Left kidney (tissue), 2 donors: ENCODE data around the gene GSTA4. TPM values are rescaled to one million over a fixed set of nuclear protein-coding genes. Genes with fewer than 3 reads are reported as not detected.
"Not testable (repeated sequence)": the region's sequence is repeated elsewhere in the genome, so short reads cannot be mapped to it uniquely, and the experiment has no call there.

Experiments
- DNase-seq: peaks from one replicate; pipeline ENCODE4 v3.0.0-alpha.2; 2013
- polyA plus RNA-seq: library from polyadenylated mRNA; unstranded; fragments of 120-200 nt; gene quantifications from one replicate; pipeline ENCODE4 v1.2.1, GENCODE V29; 2013; ENCODE audit not compliant: insufficient read length

Gene GSTA4
- polyA plus RNA-seq, 1 donor, result 116 TPM

DNA sequence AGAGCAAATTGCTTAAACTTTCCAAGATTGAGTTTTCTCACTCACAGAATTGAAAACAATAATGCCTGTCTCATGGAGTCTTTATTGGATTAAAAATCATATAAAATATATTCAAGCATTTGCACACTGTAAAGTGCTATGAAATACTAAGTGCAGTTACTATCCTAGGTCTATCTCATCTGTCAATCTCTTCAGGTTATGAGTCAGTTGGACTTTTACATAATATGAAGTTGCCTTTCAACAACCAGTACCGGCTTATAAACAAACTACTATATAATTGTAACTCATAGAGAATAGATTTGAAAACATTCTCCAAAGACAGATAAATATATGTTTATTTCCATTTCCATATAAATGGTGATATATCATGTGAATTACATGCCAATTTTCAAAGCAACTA, 20.4 kb upstream of the GSTA4 start:
- no peak for DNase-seq

DNA sequence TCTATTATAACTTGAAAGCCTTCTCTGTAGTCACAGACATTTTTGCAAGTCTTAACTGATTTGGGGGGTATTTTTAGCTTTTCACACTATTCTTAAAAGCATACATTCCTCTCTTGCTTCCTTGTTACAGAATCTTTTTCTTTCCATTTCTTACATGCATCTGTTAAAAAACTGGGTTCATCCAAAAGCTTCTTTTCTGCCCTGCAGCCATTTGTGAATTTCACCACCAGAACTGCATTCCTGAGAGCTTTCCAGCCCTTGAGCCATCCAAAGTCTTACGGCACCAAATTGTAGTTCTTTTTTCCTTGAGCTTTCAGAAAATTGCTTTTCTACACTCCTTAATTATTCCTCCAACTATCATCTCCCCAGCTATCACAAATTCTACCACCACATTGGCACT, 19.7 kb upstream of the GSTA4 start:
- no peak for DNase-seq

DNA sequence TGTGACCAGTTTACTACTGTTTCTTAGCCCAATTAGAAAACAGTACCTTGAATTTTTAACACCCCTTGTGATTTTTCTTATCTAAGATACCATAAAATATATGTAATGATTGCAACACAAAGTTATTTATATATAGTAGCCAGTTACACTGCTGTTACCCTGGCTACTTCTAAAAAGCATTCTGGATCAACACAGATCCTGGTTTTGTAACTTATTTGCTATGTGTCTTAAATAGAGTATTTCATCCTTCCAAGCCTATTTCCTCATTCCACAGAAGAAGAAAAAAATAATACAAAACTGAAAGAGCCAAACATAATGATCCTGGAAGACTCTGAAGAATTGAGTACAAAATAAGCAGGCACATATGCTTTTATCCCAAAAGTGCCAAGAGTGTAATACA, 19.0 kb upstream of the GSTA4 start:
- DNase-seq, result no peak

DNA sequence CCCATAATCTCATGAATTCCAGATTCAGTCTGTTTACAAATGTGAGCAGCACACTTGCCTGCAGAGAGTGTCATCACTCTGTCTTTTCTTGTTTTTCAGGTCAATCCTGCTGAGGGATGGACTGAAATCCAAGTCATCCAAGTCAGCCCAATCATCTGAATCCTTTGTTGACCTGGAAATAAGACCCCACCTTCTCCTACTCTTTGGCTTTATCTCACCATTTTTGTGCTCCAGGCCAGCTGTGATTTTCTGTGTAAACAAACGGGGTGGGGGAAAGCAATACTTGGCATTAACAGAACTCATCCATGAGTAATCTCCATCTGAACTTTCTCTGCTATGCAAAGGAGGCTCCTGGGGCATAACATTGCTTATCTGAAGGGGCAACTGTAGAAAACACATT, 16.9 kb upstream of the GSTA4 start:
- no peak for DNase-seq

DNA sequence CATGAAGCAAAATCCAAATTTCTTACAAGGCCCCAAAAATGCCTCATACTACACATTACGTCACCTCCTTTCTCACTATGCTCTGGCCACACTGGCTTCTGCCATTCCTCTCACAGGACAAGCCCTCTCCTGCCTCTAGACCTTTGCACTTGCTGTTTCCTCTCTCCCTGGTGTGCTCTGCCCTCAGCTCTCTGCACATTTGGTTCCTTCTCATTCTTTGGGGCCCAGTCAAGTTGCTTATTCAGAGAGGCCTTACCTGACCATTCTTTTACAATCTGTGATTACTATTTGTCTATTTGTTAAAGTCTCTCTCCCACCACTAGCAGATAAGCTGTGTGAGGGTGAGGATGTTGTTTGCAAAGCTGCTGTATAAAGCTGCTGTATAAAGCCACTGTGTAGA, 15.4 kb upstream of the GSTA4 start:
- DNase-seq, result no peak

DNA sequence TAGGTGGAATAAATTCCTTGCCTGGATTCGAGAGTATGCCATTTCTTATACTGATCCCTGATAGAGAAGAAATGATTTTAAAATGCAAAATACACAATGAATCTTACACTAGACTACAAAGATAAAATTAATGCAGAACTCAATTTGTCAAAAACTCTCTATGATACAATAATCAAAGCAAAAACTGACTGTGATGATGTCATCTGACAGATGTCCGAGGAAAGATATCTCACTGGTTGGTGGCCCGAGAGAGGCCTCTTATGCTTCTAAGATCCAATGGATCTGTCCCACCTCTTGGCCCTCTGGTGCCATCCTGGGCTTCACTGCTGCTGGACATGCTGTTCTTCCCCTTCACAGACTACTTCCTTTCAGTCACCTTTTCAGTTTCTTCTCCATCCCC, 14.4 kb upstream of the GSTA4 start:
- no peak for DNase-seq

DNA sequence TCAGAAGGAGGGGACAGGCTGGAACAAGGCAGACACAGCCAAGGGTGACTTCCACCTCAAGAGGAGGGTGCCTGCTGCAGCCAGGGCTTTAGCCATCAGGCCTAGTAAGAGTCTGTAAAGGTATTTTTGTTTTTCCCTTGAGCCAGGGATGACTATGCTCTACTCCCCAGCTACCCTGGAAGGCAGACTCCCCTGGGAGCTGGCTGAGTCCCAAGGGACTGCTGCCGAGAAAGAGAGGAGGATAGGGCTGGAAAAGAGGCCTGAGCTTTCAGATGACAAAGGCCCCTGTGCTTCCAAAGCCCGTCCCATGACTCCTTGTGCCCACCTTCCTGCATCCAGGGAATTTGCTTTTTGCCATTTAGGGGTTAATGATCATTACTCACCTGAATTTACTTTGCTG, 14.0 kb upstream of the GSTA4 start:
- no peak for DNase-seq

DNA sequence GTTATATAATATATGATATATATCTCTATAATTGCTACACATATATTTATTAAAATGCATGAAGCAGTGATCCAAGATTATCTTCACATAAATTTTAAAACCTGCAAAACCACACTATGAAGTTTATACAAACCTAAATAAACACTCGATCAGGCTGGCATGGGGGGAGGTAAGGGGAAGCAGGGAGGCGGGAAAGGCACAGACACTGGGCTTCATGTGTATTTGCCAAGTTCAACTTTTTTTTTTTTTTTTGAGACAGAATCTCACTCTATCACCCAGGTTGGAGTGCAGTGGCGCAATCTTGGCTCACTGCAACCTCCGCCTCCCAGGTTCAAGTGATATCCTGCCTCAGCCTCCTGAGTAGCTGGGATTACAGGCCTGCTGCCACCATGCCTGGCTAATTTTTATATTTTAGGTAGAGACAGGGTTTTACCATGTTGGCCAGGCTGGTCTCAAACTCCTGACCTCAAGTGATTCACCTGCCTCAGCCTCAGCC, 13.2 kb upstream of the GSTA4 start:
- DNase-seq, result not testable (repeated sequence)

DNA sequence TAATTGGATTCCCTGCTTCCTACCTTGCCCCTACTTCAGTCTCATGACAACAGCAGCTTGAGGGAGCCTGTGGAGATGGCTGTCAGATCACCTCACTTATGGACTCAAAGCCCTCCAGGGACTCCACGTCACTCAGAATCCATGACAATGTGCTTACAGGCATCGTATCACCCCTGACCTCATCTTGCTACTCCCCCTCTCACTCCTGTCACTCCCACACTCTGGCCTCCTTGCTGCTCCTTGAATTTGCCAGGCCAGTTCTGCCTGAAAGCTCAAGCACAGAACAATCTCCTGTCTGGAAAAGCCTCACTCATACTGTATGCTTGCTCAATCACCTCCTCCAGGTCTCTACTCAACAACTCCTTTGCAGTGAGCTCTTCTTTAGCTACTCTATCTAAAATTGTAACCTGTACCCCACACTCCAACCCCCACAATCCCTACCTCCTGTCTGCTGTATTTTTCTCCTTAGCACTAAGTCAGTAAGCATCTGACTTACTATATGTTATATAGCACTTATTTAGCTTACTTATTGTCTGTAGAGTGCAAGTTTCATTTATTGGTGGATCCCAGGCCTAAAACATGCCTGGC, 10.7 kb upstream of the GSTA4 start:
- peak; percentile 18 for DNase-seq

DNA sequence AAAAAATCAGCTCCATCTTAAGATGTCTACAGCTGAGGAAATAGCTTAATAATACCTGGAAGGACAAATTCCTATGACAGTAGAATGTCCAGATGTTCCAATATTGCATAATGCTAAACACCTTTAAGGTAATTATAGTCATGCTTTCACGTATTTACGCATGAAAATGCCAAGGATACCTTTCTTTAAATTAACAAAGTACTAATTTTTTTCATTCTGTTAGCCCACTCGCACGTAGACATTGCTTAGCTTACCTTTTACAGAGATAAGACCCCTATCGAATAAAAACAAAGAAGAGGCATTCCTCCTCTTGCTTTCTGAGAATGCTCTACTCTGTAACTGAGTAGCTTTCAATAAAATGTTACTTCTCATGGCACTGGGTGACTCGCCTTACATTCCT, 4.4 kb upstream of the GSTA4 start:
- DNase-seq, result no peak

DNA sequence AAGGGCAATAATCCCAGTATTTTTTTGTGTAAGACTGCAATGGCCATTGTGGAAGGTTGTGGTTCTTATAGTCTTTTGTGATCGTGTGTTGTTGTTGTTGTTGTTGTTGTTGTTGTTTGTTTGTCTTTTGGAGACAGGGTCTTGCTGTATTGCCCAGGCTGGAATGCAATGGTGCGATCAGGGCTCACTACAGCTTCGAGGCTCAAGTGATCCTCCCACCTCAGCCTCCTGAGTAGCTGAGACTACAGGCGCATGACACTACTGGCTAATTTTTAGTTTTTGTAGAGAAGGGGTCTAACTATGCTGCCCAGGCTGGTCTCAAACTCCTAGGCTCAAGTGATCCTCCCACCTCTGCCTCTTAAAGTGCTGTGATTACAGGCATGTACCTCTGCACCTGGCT, 3.5 kb upstream of the GSTA4 start:
- DNase-seq, result no peak

DNA sequence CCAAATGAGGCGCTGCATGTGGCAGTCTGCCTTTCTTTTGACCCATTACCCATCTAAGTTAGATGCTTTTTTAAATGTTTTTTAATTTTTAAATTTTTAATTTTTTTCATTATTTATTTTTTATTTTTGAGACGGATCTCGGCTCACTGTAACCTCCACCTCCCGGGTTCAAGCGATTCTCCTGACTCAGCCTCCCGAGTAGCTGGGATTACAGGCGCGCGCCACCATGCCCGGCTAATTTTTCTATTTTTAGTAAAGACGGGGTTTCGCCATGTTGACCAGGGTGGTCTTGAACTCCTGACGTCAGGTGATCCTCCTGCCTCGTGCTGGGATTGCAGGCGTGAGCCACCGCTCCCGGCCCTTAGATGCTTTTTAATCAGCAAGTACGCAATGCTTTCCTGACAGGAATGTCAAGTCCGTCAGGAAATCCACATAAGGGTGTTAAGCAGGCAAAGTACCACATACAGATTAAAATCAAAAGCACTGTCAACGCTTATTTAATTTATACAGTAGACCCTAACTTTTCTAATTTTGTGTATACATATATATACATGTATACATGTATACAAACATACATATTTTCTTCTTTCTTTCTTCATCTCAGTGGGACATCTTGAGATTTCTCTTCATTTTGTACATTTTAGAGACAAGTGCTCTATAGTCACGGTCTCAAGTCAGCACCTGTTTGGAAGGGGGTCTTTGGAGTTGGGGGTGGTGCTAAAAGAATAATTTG, 995 bp upstream of the GSTA4 start:
- DNase-seq, result peak; percentile 46

DNA sequence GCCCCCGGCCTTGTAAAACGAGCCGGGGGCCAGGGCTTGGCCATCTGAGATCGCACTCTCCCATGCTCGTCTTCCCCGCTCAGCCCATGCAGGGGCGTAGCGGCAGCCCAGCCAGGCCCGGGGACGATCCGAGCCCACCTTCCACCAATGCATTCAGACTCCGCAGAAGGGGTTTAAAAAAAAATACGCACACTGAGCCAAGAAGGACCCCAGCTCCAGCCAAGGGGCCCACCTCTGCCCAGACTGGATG, 320 bp downstream of the GSTA4 start:
- DNase-seq, result no peak

DNA sequence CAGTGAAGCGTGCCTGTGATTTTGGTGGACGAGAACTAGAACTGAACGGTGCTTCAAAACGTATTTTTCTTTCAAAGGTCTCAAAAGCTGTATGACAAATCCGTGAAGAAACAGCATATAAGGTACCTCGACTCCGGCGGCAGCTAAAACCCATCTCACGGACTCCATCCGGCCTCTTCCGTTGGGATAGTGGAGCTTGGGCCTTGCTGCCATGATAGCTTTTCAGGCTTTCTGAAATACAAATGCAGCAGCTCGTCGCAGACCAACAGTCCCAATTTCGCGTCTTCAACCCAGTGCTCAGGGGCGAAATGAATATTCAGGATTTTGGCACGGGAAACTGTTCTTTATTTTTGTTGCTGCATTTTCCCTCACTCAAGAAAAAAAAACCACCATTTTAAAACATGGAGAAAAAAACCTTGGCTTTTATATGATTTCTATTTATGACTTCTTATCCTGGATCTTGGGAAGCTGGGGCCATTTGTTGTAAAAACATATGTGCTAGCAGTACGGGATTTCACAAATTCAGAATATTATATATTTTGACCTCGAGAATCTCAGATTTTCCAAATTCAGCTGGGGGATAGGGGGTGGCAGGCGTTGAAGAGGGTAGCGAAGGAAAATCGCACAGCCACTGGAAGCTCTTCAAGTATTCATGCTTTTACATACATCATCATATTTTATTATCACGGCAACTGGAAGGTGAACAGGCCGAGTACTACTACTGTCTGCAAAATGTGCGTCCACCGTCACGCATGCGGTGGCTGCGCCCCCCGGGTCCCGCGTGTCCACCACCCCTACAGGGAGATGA, 849 bp downstream of the GSTA4 start:
- peak; percentile 55 for DNase-seq

DNA sequence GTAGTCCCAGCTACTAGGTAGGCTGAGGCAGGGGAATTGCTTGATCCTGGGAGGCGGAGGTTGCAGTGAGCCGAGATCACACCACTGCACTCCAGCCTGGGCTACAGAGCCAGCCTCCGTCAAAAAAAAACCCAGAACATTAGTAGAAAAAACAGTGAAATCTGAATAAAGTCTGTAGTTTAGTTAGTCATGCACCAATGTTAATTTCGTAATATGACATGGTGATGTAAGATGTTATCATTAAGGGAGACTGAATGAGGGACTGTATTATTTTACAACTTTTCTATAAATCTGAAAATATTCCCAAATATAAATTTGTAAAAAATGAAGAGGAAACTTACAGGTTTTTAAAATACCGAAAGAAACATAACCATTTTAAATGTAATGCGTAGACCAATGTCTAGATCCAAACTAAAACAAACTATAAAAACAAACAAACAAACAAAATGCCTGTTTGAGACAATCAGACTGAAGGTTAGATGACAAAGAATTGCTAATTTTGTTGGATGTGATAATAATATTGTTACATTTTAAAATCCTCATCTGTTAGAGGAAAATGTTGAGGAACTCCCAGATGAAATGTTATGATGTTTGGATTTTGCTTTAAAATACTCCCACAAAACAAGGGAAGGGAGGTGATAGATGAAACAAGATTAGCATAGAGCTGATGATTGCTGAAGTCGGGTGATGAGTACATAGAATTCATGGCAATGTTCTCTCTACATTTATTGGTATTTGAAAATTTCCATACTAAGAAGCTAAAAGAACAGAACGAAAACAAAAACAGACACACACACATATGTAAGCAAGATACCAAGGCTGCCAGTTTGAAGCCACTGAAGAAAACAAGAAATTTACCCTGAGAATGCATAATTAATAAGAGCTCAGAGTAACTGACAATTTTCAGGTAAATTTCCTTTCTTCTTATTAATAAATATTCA, 1.8 kb downstream of the GSTA4 start:
- peak; percentile 11 for DNase-seq

DNA sequence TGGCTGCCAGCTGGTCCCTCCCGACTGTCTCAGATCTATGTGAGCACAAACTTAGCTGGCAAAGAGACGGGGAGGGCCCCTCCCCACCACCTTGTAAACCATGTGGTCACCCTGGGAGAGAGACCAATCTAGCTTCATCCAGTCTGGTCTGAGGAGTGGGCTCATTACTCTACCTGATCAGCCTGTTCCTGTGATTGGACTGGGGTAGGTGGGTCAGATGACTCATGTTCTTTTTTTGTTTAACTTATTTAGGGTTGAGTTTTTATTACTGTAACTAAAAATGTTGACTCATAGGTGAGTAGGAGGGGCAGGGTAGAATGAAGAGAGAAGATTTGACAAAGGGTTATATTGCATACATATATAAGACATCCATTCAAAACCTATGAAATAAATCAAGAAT, 4.7 kb downstream of the GSTA4 start:
- no peak for DNase-seq

DNA sequence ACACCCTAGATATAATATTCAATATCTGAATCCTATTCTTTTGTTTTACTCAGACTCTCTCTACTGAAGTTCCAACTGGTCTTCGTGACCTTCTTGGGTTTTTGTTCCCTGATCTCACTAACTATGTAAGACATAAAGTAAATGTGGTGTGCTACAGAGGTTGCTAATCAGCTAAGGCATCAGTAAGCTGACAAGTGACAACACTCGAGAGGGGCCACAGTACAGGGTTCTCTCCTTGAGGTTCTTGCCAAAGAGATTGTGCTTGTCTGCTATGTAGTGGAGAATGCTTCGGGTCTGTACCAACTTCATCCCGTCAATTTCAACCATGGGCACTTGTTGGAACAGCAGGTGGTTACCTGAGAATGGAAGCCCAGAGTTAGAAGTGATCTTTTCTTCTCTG, 9.9 kb downstream of the GSTA4 start:
- DNase-seq, result no peak

DNA sequence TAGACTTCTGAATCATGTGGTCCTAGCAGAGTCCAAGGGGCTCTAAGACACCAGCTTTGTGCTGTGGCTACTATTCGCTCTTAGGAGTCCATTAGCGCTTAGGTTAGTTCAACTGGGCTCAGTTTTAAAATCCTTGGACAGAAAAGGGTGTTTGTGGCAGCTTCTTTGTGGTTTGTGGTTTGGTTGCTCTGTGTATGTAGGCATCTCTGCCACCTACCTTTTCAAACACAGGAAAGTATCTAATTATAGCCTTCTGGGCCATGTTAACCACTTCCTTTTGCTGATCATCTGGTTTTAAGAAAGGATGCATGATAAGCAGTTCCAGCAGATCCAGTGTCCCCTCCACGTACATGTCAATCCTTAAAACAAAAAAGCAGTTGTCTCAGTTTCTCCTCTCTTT, 10.8 kb downstream of the GSTA4 start:
- no peak for DNase-seq

DNA sequence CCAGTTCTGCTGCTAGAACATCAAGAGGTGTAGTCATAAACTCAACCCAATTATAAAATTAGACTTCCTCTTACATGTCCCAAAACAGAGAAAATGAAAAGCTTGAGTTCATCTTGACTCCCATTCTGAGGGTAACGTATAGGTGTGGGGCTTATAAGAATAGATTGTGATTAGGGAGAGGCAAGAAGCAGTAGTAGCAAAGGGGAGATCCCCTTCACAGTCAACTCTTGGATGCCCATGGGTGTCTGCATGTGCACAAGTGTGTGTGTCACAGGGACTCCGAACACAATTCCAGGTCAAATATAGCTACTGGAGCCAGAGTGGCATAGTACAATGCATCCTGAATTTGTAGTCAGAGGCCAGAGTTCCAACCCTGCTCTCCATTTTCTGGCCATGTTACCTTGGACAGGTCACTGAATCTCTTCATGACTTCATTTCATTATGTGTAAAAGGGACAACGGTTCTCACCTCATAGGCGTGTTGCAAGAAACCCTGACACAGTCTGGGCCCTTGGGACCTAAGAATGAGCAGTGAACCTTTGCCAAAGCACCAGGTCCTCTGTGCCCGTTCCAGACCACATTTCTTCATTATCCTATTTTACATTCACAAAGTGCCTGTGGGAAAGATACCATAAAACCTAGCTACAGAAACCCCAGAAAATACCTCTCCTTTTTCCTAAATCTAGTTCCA, 11.8 kb downstream of the GSTA4 start:
- DNase-seq, result no peak

DNA sequence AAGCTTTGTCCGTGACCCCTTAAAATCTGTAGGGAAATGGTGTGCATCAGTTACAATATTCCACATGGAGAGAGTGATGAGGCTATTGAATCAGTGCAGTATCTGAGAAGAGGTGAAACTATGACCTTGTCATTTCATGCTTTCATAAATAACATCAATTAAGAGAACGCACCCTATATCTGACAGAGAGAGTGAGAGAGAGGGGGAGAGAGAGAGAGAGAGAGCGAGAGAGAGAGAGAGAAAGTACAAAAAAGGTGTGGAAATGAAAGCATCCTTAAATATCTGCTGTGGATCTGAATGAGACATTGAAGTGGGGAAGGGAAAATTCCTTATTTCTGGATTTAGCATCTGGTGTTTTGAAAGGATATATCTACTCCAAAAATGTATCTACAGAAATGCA, 12.4 kb downstream of the GSTA4 start:
- DNase-seq, result no peak

DNA sequence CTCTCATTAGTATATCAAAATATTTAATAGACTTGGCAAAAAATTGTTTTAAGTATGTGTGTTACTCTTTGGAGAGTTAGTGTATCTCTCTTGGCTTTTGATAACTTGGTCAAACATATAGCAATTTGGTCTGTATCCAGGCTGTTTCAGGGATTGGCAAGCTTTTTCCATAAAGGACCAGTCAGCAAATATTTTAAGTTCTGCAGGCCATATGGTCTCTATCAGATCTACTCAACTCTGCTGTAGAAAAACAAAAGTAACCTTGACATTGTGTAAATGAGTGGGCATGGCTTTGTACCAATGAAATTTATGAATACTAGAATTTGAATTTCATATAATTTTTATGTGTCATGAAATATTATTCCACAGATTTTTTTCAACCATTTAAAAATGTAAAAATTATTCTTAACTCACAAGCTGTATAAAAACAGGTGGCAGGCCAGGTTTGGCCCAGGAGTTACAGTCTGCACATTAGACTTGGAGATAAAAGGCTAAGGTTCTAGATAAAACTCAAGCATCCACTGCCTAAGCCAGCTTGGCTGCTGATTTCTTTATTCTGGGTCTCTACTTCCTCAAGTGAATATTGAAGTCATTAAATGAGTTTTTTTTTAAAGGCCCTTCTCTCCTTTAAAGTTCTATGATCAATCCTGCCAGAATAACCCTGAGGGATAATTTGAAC, 13.7 kb downstream of the GSTA4 start:
- DNase-seq, result no peak
